ENCODE results near the gene RIMOC1. TPM values are rescaled to one million over a fixed set of nuclear protein-coding genes. Genes with fewer than 3 reads are reported as not detected.

The RIMOC1 gene
- 10 to 100 TPM; 34.6 to 36.5 TPM for total RNA-seq
- polyA plus RNA-seq = 8.4 TPM

- CTCF ChIA-PET = interaction anchor here (0.8 to 1.7 kb wide), 10 partner anchors 9 to 1580 kb away, joined by 3 to 7 read pairs (median 4); partner anchors contain the start of genes FBXO4, OXCT1 and TMEM267
- peak within 1 kb of the TSS; percentile 91 for H3K4me3 ChIP-seq (ENCODE audit: low read length)
These were observed at the start of gene RIMOC1 for GRCh38 chr5:41903892-41904799. TSS of gene RIMOC1 (plus strand) at chr5:41904344. CDS start at chr5:41904368, 24 bp downstream.

DNA sequence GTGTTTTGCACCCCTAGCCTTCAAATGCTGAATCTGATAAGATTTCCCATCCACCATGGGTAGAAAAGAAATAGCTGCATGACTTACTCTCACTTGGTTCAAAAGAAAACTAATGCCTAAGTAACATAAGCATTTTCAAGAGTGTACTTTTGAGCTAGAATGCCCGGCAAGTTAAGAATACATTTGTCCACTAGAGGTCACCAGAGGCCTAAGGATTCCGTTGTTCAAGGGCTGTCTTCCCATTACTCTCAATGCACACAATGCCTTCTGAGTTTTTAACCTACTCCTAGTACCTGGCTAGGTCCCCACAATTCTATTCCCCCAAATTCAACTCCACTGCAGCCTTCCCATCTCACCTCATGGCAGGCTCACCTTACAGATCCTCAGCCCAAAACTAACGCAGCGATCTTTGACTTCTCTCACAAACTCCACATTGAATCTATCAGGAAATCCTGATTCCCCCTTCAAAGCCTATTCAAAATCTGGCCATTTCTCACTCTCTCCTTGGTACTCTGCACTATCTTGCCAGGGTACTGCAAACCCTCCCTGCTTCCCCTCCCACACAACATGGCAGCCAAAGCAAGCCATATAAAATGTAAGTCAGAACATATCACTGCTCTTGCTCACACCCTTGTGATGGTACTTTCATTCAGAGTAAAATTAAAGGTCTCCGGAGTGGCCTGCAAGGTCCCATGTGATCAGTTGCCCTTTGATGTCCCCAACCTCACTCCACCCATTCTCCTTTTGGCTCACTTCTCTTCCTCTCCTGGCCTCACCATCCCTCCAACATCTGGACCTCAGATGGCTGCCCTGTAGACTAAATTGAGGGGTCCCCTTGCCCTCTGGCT lies 47.3 kb upstream of the RIMOC1 start:
- peaks cover 0 to 49% (median 15%) of the 10 kb centered on the region in 3 donors for H3K36me3 Mint-ChIP-seq
- CTCF ChIA-PET = interaction anchor here (0.6 to 4.9 kb wide), 25 partner anchors 8 to 1136 kb away, joined by 3 to 72 read pairs (median 4); partner anchors contain the start of genes FBXO4, OXCT1 and RIMOC1

More at GRCh38 chr5:41903892-41904799, at the start of gene RIMOC1:
- Histone ChIP-seq H3K36me3 (ENCODE audit: insufficient read depth, low read length) (peaks cover 13% of the 10 kb centered on the region), H3K4me1 (ENCODE audit: insufficient read depth, low read length) (peaks cover 27% of the 10 kb centered on the region), H3K9me3 (ENCODE audit: low read length) (no peaks in the 10 kb centered on the region), H3K27me3 (ENCODE audit: insufficient read depth, low read length, poor library complexity, severe bottlenecking) (no peaks in the 10 kb centered on the region), H3K27ac (ENCODE audit: low read depth, low read length) (peak within 1 kb of the TSS; percentile 83)
- H3K4me1 Mint-ChIP-seq = peaks cover 36 to 54% (median 49%) of the 10 kb centered on the region in 3 donors
- peaks cover 0 to 4% of the 10 kb centered on the region in 2 donors for H3K27me3 Mint-ChIP-seq
- H3K9me3 Mint-ChIP-seq = peaks cover 0 to 3% (median 0%) of the 10 kb centered on the region in 5 donors
- peaks cover 8 to 36% (median 16%) of the 10 kb centered on the region in 3 donors for H3K36me3 Mint-ChIP-seq
- H3K4me3 Mint-ChIP-seq = peak within 1 kb of the TSS; percentile 95 to 99 (median 97)
- H3K27ac Mint-ChIP-seq = peak within 1 kb of the TSS; percentile 97 to 99 (median 98)
- POLR2A ChIA-PET = interaction anchor here (0.5 to 2.6 kb wide), 18 partner anchors 9 to 1699 kb away, joined by 3 to 46 read pairs (median 3); partner anchors contain the start of genes FBXO4, NNT, OXCT1 and PRKAA1
- DNase-seq = peak; percentile 95 to 99 (median 98)

GRCh38 chr5:41857989-41858388 lies 46.2 kb upstream of the RIMOC1 start:
- peaks cover 27% of the 10 kb centered on the region for H3K36me3 ChIP-seq (ENCODE audit: insufficient read depth, low read length)
- H3K4me1 ChIP-seq (ENCODE audit: insufficient read depth, low read length) = no peaks in the 10 kb centered on the region
- H3K4me3 ChIP-seq (ENCODE audit: low read length) = no peak overlapping the region
- H3K36me3 Mint-ChIP-seq = peaks cover 0 to 45% (median 14%) of the 10 kb centered on the region in 3 donors
- CTCF ChIA-PET = interaction anchor here (1.0 to 3.1 kb wide), 3 partner anchors 46 to 203 kb away, joined by 3 to 18 read pairs (median 14); partner anchors contain the start of gene RIMOC1
- peaks cover 8 to 25% (median 15%) of the 10 kb centered on the region in 3 donors for H3K4me1 Mint-ChIP-seq
- H3K9me3 Mint-ChIP-seq = no peaks in the 10 kb centered on the region
- DNase-seq = no peak
- no peaks in the 10 kb centered on the region for H3K9me3 ChIP-seq (ENCODE audit: low read length)
- no peak overlapping the region for H3K27ac ChIP-seq (ENCODE audit: low read depth, low read length)
- H3K27me3 Mint-ChIP-seq = no peaks in the 10 kb centered on the region
- no peak overlapping the region for H3K4me3 Mint-ChIP-seq
- peak overlapping the region in 3 of 8 donors; percentile 17 to 78 (median 53) for H3K27ac Mint-ChIP-seq
- POLR2A ChIA-PET = no interaction called here
- H3K27me3 ChIP-seq (ENCODE audit: insufficient read depth, low read length, poor library complexity, severe bottlenecking) = no peaks in the 10 kb centered on the region

More for the DNA sequence above, 47.3 kb upstream of the RIMOC1 start:
- no peaks in the 10 kb centered on the region for H3K27me3 ChIP-seq (ENCODE audit: insufficient read depth, low read length, poor library complexity, severe bottlenecking)
- Mint-ChIP-seq H3K27me3 (no peaks in the 10 kb centered on the region), H3K4me1 (peaks cover 6 to 21% (median 12%) of the 10 kb centered on the region in 3 donors), H3K9me3 (no peaks in the 10 kb centered on the region), H3K27ac (peak overlapping the region in 1 of 8 donors; percentile 53), H3K4me3 (no peak overlapping the region)
- no peak overlapping the region for H3K27ac ChIP-seq (ENCODE audit: low read depth, low read length)
- peaks cover 37% of the 10 kb centered on the region for H3K36me3 ChIP-seq (ENCODE audit: insufficient read depth, low read length)
- H3K4me1 ChIP-seq (ENCODE audit: insufficient read depth, low read length) = no peaks in the 10 kb centered on the region
- peak in 4 of 5 donors; percentile 26 to 67 (median 63) for DNase-seq
- no peaks in the 10 kb centered on the region for H3K9me3 ChIP-seq (ENCODE audit: low read length)
- H3K4me3 ChIP-seq (ENCODE audit: low read length) = no peak overlapping the region
- POLR2A ChIA-PET = no interaction called here

DNA sequence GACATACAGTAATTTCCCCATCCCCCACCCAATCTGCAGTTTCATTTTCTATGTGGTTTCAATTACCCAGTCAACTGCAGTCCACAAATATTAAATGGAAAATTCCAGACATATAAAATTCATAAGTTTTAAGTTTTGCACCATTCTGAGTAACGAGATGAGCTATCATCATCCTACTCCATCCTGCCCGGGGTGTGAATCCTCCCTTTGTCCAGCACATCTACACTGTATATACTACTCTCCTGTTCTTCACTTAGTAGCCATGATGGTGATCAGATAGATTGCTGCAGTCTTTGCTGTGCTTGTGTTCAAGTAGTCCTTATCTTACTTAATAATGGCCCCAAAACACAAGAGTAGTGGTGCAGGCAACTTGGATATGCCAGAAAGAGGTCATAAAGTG lies 45.3 kb upstream of the RIMOC1 start:
- Histone ChIP-seq H3K9me3 (ENCODE audit: low read length) (no peaks in the 10 kb centered on the region), H3K27ac (ENCODE audit: low read depth, low read length) (no peak overlapping the region), H3K36me3 (ENCODE audit: insufficient read depth, low read length) (peaks cover 27% of the 10 kb centered on the region), H3K4me1 (ENCODE audit: insufficient read depth, low read length) (no peaks in the 10 kb centered on the region), H3K4me3 (ENCODE audit: low read length) (no peak overlapping the region), H3K27me3 (ENCODE audit: insufficient read depth, low read length, poor library complexity, severe bottlenecking) (no peaks in the 10 kb centered on the region)
- peaks cover 13 to 34% (median 22%) of the 10 kb centered on the region in 3 donors for H3K4me1 Mint-ChIP-seq
- H3K4me3 Mint-ChIP-seq = no peak overlapping the region
- peaks cover 0 to 42% (median 10%) of the 10 kb centered on the region in 3 donors for H3K36me3 Mint-ChIP-seq
- H3K9me3 Mint-ChIP-seq = no peaks in the 10 kb centered on the region
- no peak for DNase-seq
- CTCF ChIA-PET = interaction anchor here (1.0 to 2.5 kb wide), 2 partner anchors 46 to 198 kb away, joined by 3 to 18 read pairs; partner anchors contain the start of gene RIMOC1
- peak overlapping the region; percentile 3 to 92 (median 72) for H3K27ac Mint-ChIP-seq
- H3K27me3 Mint-ChIP-seq = no peaks in the 10 kb centered on the region
- POLR2A ChIA-PET = no interaction called here

GRCh38 chr5:41863871-41864486 lies 40.2 kb upstream of the RIMOC1 start:
- Histone ChIP-seq H3K27me3 (ENCODE audit: insufficient read depth, low read length, poor library complexity, severe bottlenecking) (no peaks in the 10 kb centered on the region), H3K27ac (ENCODE audit: low read depth, low read length) (no peak overlapping the region), H3K4me1 (ENCODE audit: insufficient read depth, low read length) (peaks cover 21% of the 10 kb centered on the region), H3K36me3 (ENCODE audit: insufficient read depth, low read length) (peaks cover 11% of the 10 kb centered on the region), H3K4me3 (ENCODE audit: low read length) (no peak overlapping the region), H3K9me3 (ENCODE audit: low read length) (no peaks in the 10 kb centered on the region)
- peaks cover 52 to 77% (median 69%) of the 10 kb centered on the region in 3 donors for H3K4me1 Mint-ChIP-seq
- no peaks in the 10 kb centered on the region for H3K27me3 Mint-ChIP-seq
- peaks cover 0 to 30% (median 8%) of the 10 kb centered on the region in 3 donors for H3K36me3 Mint-ChIP-seq
- ChIA-PET POLR2A (no interaction called here), CTCF (interaction anchor here (0.7 to 1.4 kb wide), 2 partner anchors 8 to 193 kb away, joined by 4 read pairs; no protein-coding TSS in a partner anchor)
- no peak for DNase-seq
- H3K27ac Mint-ChIP-seq = peak overlapping the region in 7 of 8 donors; percentile 21 to 72 (median 63)
- peak overlapping the region in 1 of 7 donors; percentile 1 for H3K4me3 Mint-ChIP-seq
- no peaks in the 10 kb centered on the region for H3K9me3 Mint-ChIP-seq

GRCh38 chr5:41869151-41869723 lies 34.9 kb upstream of the RIMOC1 start:
- peaks cover 38% of the 10 kb centered on the region for H3K4me1 ChIP-seq (ENCODE audit: insufficient read depth, low read length)
- Mint-ChIP-seq H3K27ac (peak overlapping the region; percentile 89 to 99 (median 98)), H3K4me3 (peak overlapping the region; percentile 89 to 95 (median 91)), H3K9me3 (no peaks in the 10 kb centered on the region), H3K27me3 (no peaks in the 10 kb centered on the region), H3K36me3 (peaks cover 0 to 10% (median 2%) of the 10 kb centered on the region in 3 donors), H3K4me1 (peaks cover 50 to 68% (median 62%) of the 10 kb centered on the region in 3 donors)
- ChIA-PET POLR2A (interaction anchor here (0.7 to 3.3 kb wide), 3 partner anchors 35 to 1615 kb away, joined by 3 to 30 read pairs (median 4); partner anchors contain the start of genes RIMOC1 and TMEM267), CTCF (interaction anchor here (1.1 to 1.4 kb wide), 3 partner anchors 13 to 188 kb away, joined by 3 read pairs; no protein-coding TSS in a partner anchor)
- no peaks in the 10 kb centered on the region for H3K9me3 ChIP-seq (ENCODE audit: low read length)
- peak overlapping the region; percentile 77 for H3K4me3 ChIP-seq (ENCODE audit: low read length)
- no peaks in the 10 kb centered on the region for H3K36me3 ChIP-seq (ENCODE audit: insufficient read depth, low read length)
- DNase-seq = peak in 2 of 5 donors; percentile 9 to 60
- H3K27me3 ChIP-seq (ENCODE audit: insufficient read depth, low read length, poor library complexity, severe bottlenecking) = no peaks in the 10 kb centered on the region
- peak overlapping the region; percentile 90 for H3K27ac ChIP-seq (ENCODE audit: low read depth, low read length)
